ENCODE data around the gene KCNK6.

The KCNK6 gene

GRCh38 chr19:38274739-38275138 is 44.9 kb upstream of the KCNK6 start:
- DNase-seq (no peak), ATAC-seq (ENCODE audit: insufficient read depth, low read depth) (no peak)
- H3K79me2 ChIP-seq (ENCODE audit: insufficient read depth, low read length): no peaks in the 10 kb centered on the region
- H3K27ac ChIP-seq (ENCODE audit: low read length): no peak overlapping the region
- no peaks in the 10 kb centered on the region for H3K27me3 ChIP-seq (ENCODE audit: insufficient read depth, low read length, poor library complexity)
- no peaks in the 10 kb centered on the region for H3K4me1 ChIP-seq (ENCODE audit: insufficient read depth, low read length)
- H3K4me3 ChIP-seq (ENCODE audit: low read depth in 1 of 2, low read length in 2 of 2): no peak overlapping the region
- H3K4me2 ChIP-seq (ENCODE audit: insufficient read depth, low read length): no peak overlapping the region
- H2AFZ ChIP-seq (ENCODE audit: low read depth, low read length): no peak overlapping the region
- no peaks in the 10 kb centered on the region for H3K36me3 ChIP-seq (ENCODE audit: insufficient read depth, low read length)
- H3K9me3 ChIP-seq (ENCODE audit: insufficient read depth, low read length, severe bottlenecking): no peaks in the 10 kb centered on the region
- H3K9ac ChIP-seq (ENCODE audit: low read depth, low read length): no peak overlapping the region
- no peaks in the 10 kb centered on the region for H4K20me1 ChIP-seq (ENCODE audit: insufficient read depth, low read length)
- no peak for TF ChIP-seq CTCF (IDR thresholded peaks at IDR 0.05; ENCODE audit: borderline replicate concordance, extremely low read depth, low read length, poor library complexity, severe bottlenecking)
- TF ChIP-seq EZH2 (IDR thresholded peaks at IDR 0.05; ENCODE audit: borderline replicate concordance, low read depth, low read length, severe bottlenecking): no peak

- DNase-seq: no peak
- H4K20me1 ChIP-seq (ENCODE audit: insufficient read depth, low read length): no peaks in the 10 kb centered on the region
- no peak overlapping the region for H2AFZ ChIP-seq (ENCODE audit: low read depth, low read length)
- no peak for ATAC-seq (ENCODE audit: insufficient read depth, low read depth)
- no peak overlapping the region for H3K27ac ChIP-seq (ENCODE audit: low read length)
- H3K4me3 ChIP-seq (ENCODE audit: low read depth in 1 of 2, low read length in 2 of 2): no peak overlapping the region
- H3K36me3 ChIP-seq (ENCODE audit: insufficient read depth, low read length): no peaks in the 10 kb centered on the region
- no peak overlapping the region for H3K9ac ChIP-seq (ENCODE audit: low read depth, low read length)
- H3K4me1 ChIP-seq (ENCODE audit: insufficient read depth, low read length): no peaks in the 10 kb centered on the region
- no peak overlapping the region for H3K4me2 ChIP-seq (ENCODE audit: insufficient read depth, low read length)
- H3K27me3 ChIP-seq (ENCODE audit: insufficient read depth, low read length, poor library complexity): no peaks in the 10 kb centered on the region
- no peaks in the 10 kb centered on the region for H3K9me3 ChIP-seq (ENCODE audit: insufficient read depth, low read length, severe bottlenecking)
- no peaks in the 10 kb centered on the region for H3K79me2 ChIP-seq (ENCODE audit: insufficient read depth, low read length)
- TF ChIP-seq CTCF (IDR thresholded peaks at IDR 0.05; ENCODE audit: borderline replicate concordance, extremely low read depth, low read length, poor library complexity, severe bottlenecking): no peak
- TF ChIP-seq EZH2 (IDR thresholded peaks at IDR 0.05; ENCODE audit: borderline replicate concordance, low read depth, low read length, severe bottlenecking): no peak
Measured at GRCh38 chr19:38276942-38277517, 42.6 kb upstream of the KCNK6 start.

GRCh38 chr19:38277549-38277948 is 42.1 kb upstream of the KCNK6 start:
- ATAC-seq (ENCODE audit: insufficient read depth, low read depth): no peak
- no peak overlapping the region for H2AFZ ChIP-seq (ENCODE audit: low read depth, low read length)
- H3K27me3 ChIP-seq (ENCODE audit: insufficient read depth, low read length, poor library complexity): no peaks in the 10 kb centered on the region
- H3K36me3 ChIP-seq (ENCODE audit: insufficient read depth, low read length): no peaks in the 10 kb centered on the region
- no peak overlapping the region for H3K4me3 ChIP-seq (ENCODE audit: low read depth in 1 of 2, low read length in 2 of 2)
- H4K20me1 ChIP-seq (ENCODE audit: insufficient read depth, low read length): no peaks in the 10 kb centered on the region
- H3K4me2 ChIP-seq (ENCODE audit: insufficient read depth, low read length): no peak overlapping the region
- H3K9me3 ChIP-seq (ENCODE audit: insufficient read depth, low read length, severe bottlenecking): no peaks in the 10 kb centered on the region
- no peak overlapping the region for H3K9ac ChIP-seq (ENCODE audit: low read depth, low read length)
- no peaks in the 10 kb centered on the region for H3K79me2 ChIP-seq (ENCODE audit: insufficient read depth, low read length)
- no peak overlapping the region for H3K27ac ChIP-seq (ENCODE audit: low read length)
- DNase-seq: no peak
- no peaks in the 10 kb centered on the region for H3K4me1 ChIP-seq (ENCODE audit: insufficient read depth, low read length)
- TF ChIP-seq EZH2 (IDR thresholded peaks at IDR 0.05; ENCODE audit: borderline replicate concordance, low read depth, low read length, severe bottlenecking) (no peak), CTCF (IDR thresholded peaks at IDR 0.05; ENCODE audit: borderline replicate concordance, extremely low read depth, low read length, poor library complexity, severe bottlenecking) (no peak)
